WTC11 (cell line): ENCODE measurements around the gene PCBP1.

ENCODE experiments used
- CREB1 ChIP-seq: sonication (generic); formaldehyde crosslinking; IDR thresholded peaks from 2 replicates; pipeline ENCODE4 v1.8.0; 2023; ENCODE audit warnings: mild to moderate bottlenecking, missing genetic modification reagents
- NFE2L1 ChIP-seq: sonication (generic); formaldehyde crosslinking; IDR thresholded peaks from 2 replicates; pipeline ENCODE4 v1.8.1; 2023; ENCODE audit warnings: missing genetic modification reagents
- TCF7 ChIP-seq: sonication (generic); formaldehyde crosslinking; IDR thresholded peaks from 2 replicates; pipeline ENCODE4 v1.8.0; 2022; ENCODE audit warnings: mild to moderate bottlenecking, low read depth, missing genetic modification reagents, moderate library complexity
- TEAD4 ChIP-seq: sonication (generic); formaldehyde crosslinking; IDR thresholded peaks from 2 replicates; pipeline ENCODE4 v1.8.0; 2022; ENCODE audit warnings: mild to moderate bottlenecking, missing genetic modification reagents
- TF ChIP-seq, protein P1 (sequence below): fragments of 200-600 bp; IDR thresholded peaks from 2 replicates; pipeline ENCODE4 v1.8.0; 2022; ENCODE audit warnings: antibody characterized with exemption
- TF ChIP-seq, protein P2 (sequence below): fragments of 250-450 bp; sonication (Bioruptor Pico); conservative IDR thresholded peaks from 2 replicates; pipeline ENCODE4 v1.9.0; 2021; ENCODE audit warnings: mild to moderate bottlenecking
- TF ChIP-seq, protein P3 (sequence below): sonication (generic); formaldehyde crosslinking; IDR thresholded peaks from 2 replicates; pipeline ENCODE4 v1.8.1; 2022; ENCODE audit warnings: mild to moderate bottlenecking, missing genetic modification reagents, moderate library complexity, borderline replicate concordance

DNA sequence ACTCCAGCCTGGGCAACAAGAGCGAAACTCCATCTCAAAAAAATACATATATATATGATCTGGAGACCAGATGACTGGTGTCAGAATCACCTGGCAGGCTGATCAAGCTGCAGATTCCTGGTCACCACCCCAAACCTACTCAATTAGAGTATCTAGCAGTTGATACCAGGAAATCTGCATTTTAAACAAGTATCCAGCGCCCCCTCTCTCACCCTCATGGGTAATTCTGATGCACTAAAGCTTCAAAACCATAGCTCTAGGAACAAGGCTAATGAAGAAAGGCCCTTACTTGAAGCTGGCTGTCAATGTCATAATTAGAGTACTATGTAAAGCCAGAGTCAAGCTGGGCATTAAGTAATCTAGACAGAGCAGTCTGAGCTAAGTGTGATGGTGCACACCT lies 25.0 kb upstream of the PCBP1 start:
- TF ChIP-seq CREB1 (CRISPR knock-in tag) (no peak), TCF7 (no peak), NFE2L1 (CRISPR knock-in tag) (no peak), TEAD4 (CRISPR knock-in tag) (no peak)
- TF ChIP-seq, protein P1, sequence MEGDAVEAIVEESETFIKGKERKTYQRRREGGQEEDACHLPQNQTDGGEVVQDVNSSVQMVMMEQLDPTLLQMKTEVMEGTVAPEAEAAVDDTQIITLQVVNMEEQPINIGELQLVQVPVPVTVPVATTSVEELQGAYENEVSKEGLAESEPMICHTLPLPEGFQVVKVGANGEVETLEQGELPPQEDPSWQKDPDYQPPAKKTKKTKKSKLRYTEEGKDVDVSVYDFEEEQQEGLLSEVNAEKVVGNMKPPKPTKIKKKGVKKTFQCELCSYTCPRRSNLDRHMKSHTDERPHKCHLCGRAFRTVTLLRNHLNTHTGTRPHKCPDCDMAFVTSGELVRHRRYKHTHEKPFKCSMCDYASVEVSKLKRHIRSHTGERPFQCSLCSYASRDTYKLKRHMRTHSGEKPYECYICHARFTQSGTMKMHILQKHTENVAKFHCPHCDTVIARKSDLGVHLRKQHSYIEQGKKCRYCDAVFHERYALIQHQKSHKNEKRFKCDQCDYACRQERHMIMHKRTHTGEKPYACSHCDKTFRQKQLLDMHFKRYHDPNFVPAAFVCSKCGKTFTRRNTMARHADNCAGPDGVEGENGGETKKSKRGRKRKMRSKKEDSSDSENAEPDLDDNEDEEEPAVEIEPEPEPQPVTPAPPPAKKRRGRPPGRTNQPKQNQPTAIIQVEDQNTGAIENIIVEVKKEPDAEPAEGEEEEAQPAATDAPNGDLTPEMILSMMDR: no peak
- TF ChIP-seq, protein P2, sequence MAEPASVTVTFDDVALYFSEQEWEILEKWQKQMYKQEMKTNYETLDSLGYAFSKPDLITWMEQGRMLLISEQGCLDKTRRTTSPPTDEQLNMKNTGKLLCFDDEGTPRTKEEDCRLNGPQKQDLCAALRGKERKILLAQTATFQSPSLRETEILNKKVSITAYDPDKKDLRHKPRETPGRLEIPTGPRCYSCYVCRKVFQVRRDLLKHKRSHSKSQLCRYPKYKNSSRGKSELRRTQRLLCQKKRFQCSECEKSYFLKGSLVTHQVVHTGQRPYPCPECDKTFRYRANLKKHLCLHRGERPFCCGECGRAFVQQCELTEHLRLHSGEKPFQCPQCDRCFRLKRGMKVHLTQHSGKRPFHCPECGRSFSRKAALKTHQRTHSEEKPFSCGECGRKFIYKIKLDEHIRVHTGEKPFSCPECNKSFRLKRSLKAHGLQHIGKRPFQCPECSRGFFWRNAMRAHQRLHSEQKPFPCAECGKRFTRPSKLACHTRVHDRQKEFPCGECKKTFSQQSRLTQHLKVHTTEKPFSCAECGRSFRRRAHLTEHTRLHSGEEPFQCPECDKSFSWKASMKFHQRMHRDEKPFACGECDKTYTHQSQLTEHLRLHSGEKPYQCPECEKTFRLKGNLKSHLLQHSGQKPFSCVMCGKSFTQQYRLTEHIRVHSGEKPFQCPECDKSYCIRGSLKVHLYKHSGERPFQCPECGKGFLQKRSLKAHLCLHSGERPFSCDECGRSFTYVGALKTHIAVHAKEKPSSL (CRISPR knock-in tag): no peak
- TF ChIP-seq, protein P3, sequence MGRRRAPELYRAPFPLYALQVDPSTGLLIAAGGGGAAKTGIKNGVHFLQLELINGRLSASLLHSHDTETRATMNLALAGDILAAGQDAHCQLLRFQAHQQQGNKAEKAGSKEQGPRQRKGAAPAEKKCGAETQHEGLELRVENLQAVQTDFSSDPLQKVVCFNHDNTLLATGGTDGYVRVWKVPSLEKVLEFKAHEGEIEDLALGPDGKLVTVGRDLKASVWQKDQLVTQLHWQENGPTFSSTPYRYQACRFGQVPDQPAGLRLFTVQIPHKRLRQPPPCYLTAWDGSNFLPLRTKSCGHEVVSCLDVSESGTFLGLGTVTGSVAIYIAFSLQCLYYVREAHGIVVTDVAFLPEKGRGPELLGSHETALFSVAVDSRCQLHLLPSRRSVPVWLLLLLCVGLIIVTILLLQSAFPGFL (CRISPR knock-in tag): no peak
